Liver (tissue), 9 donors: Measurements from ENCODE around the gene RTF1. TPM values are rescaled to one million over a fixed set of nuclear protein-coding genes. Genes with fewer than 3 reads are reported as not detected.
"Not testable (repeated sequence)": the region's sequence is repeated elsewhere in the genome, so short reads cannot be mapped to it uniquely, and the experiment has no call there.

Source experiments
- DNase-seq: peaks from one replicate; pipeline ENCODE4 v3.0.0-alpha.2; 2017; ENCODE audit warnings: low spot score
- H3K27ac ChIP-seq, 2 donors: one replicate each; pipeline ENCODE4 v1.7.0; 2013; ENCODE audit warnings: inconsistent platforms in 2 of 2, low read length in 2 of 2, control low read depth in 1 of 2, low read depth in 1 of 2, mild to moderate bottlenecking in 1 of 2
- H3K27me3 ChIP-seq, 4 donors: one replicate each; pipeline versions ENCODE4 v1.6.1 to v1.7.0; 2013; ENCODE audit warnings: low read length in 3 of 4, inconsistent platforms in 1 of 4, mild to moderate bottlenecking in 1 of 4, moderate library complexity in 1 of 4; ENCODE audit not compliant: control insufficient read depth in 4 of 4, insufficient read depth in 4 of 4
- H3K36me3 ChIP-seq, 4 donors: one replicate each; pipeline versions ENCODE4 v1.6.1 to v1.7.0; 2013; ENCODE audit warnings: low read length in 3 of 4, mild to moderate bottlenecking in 3 of 4, low read depth in 1 of 4, moderate library complexity in 1 of 4; ENCODE audit not compliant: control insufficient read depth in 4 of 4, insufficient read depth in 3 of 4
- H3K4me1 ChIP-seq, 4 donors: one replicate each; pipeline versions ENCODE4 v1.6.1 to v1.7.0; 2013; ENCODE audit warnings: low read length in 3 of 4, mild to moderate bottlenecking in 3 of 4, moderate library complexity in 1 of 4; ENCODE audit not compliant: control insufficient read depth in 4 of 4, insufficient read depth in 4 of 4
- H3K4me3 ChIP-seq, 3 donors: one replicate each; pipeline versions ENCODE4 v1.6.1 to v1.7.0; 2013; ENCODE audit warnings: low read length in 3 of 3, control low read depth in 1 of 3, low read depth in 1 of 3, mild to moderate bottlenecking in 1 of 3
- H3K9ac ChIP-seq, 2 donors: one replicate each; pipeline ENCODE4 v1.7.0; 2013; ENCODE audit warnings: low read length in 2 of 2, mild to moderate bottlenecking in 2 of 2, moderate library complexity in 2 of 2, control low read depth in 1 of 2, low read depth in 1 of 2
- H3K9me3 ChIP-seq, 4 donors: one replicate each; pipeline versions ENCODE4 v1.6.1 to v1.7.0; 2013; ENCODE audit warnings: low read length in 3 of 4; ENCODE audit not compliant: control insufficient read depth in 4 of 4
- CTCF ChIP-seq: fragments of 150-350 bp; IDR thresholded peaks from 2 replicates; pipeline ENCODE4 v1.5.1; 2017; ENCODE audit warnings: improper control_type of control experiment, low read depth, low read length; ENCODE audit not compliant: missing input control
- EGR1 ChIP-seq, 2 donors: IDR thresholded peaks; 2 replicates each; pipeline ENCODE4 v1.6.1; 2016 to 2018; ENCODE audit warnings: antibody characterized with exemption in 2 of 2, low read depth in 2 of 2
- FOXA1 ChIP-seq: IDR thresholded peaks from 2 replicates; pipeline ENCODE4 v1.6.1; 2016; ENCODE audit warnings: antibody characterized with exemption
- FOXA2 ChIP-seq: IDR thresholded peaks from 2 replicates; pipeline ENCODE4 v1.6.1; 2016; ENCODE audit warnings: antibody characterized with exemption
- GABPA ChIP-seq, 2 donors: IDR thresholded peaks in 1 of 2; conservative IDR thresholded peaks in 1 of 2; 2 replicates each; pipeline ENCODE4 v1.6.1; 2016; ENCODE audit warnings: antibody characterized with exemption in 2 of 2, mild to moderate bottlenecking in 1 of 2, moderate library complexity in 1 of 2
- HNF4A ChIP-seq, 2 donors: conservative IDR thresholded peaks; 2 replicates each; pipeline ENCODE4 v1.6.1; 2016; ENCODE audit warnings: antibody characterized with exemption in 2 of 2, mild to moderate bottlenecking in 2 of 2
- HNF4G ChIP-seq: IDR thresholded peaks from 2 replicates; pipeline ENCODE4 v1.6.1; 2016; ENCODE audit warnings: antibody characterized with exemption
- JUND ChIP-seq, 2 donors: IDR thresholded peaks; 2 replicates each; pipeline ENCODE4 v1.6.1; 2016; ENCODE audit warnings: antibody characterized with exemption in 2 of 2
- NR2F2 ChIP-seq: IDR thresholded peaks from 2 replicates; pipeline ENCODE4 v1.6.1; 2016; ENCODE audit warnings: antibody characterized with exemption
- RAD21 ChIP-seq, 2 donors: IDR thresholded peaks; 2 replicates each; pipeline ENCODE4 v1.6.1; 2016; ENCODE audit warnings: antibody characterized with exemption in 2 of 2, mild to moderate bottlenecking in 2 of 2
- REST ChIP-seq: IDR thresholded peaks from 2 replicates; pipeline ENCODE4 v1.6.1; 2016; ENCODE audit warnings: antibody characterized with exemption, mild to moderate bottlenecking
- SP1 ChIP-seq: IDR thresholded peaks from 2 replicates; pipeline ENCODE4 v1.6.1; 2018; ENCODE audit warnings: antibody characterized with exemption, mild to moderate bottlenecking
- TAF1 ChIP-seq: conservative IDR thresholded peaks from 2 replicates; pipeline ENCODE4 v1.6.1; 2016; ENCODE audit warnings: antibody characterized with exemption, mild to moderate bottlenecking
- YY1 ChIP-seq: IDR thresholded peaks from 2 replicates; pipeline ENCODE4 v1.6.1; 2016; ENCODE audit warnings: antibody characterized with exemption, mild to moderate bottlenecking
- WGBS: extraction: QIAGEN DNeasy Blood & Tissue Kit; methylation state at CpG from one replicate; pipeline ENCODE4 v1.1.7; 2013; 5-methylcytosine and 5-hydroxymethylcytosine counted together
- polyA plus RNA-seq, 2 donors: library from polyadenylated mRNA; stranded (reverse) in 1 of 2; unstranded in 1 of 2; fragments of 200-250 nt in 1 of 2; fragments of >200 nt in 1 of 2; fragmentation: Nextera tagmentation in 1 of 2; extraction: Ambion mirVana in 1 of 2; gene quantifications; one replicate each; pipeline versions ENCODE4 v1.2.1 to v1.2.3, GENCODE V29; 2013 to 2015
- total RNA-seq, 2 donors: library from RNA; depleted of rRNA; stranded (reverse); fragments of >200 nt; gene quantifications; one replicate each; pipeline ENCODE4 v1.2.3, GENCODE V29; 2014
- TF ChIP-seq, protein P1 (sequence below): IDR thresholded peaks from 2 replicates; pipeline ENCODE4 v1.6.1; 2016; ENCODE audit warnings: antibody characterized with exemption
- TF ChIP-seq, protein P2 (sequence below): IDR thresholded peaks from 2 replicates; pipeline ENCODE4 v1.6.1; 2016; ENCODE audit warnings: antibody characterized with exemption
- donor health status: healthy.
- donor health status: healthy.
- donor health status: healthy.
- donor health status: healthy.
- donor health status: healthy.

Gene RTF1
- total and polyA plus RNA-seq, 4 donors = 8.3 to 37.7 (median 12.1) TPM

GRCh38 chr15:41423979-41424659 lies 7.2 kb downstream of the RTF1 start (continued):
- TF ChIP-seq, protein P1, sequence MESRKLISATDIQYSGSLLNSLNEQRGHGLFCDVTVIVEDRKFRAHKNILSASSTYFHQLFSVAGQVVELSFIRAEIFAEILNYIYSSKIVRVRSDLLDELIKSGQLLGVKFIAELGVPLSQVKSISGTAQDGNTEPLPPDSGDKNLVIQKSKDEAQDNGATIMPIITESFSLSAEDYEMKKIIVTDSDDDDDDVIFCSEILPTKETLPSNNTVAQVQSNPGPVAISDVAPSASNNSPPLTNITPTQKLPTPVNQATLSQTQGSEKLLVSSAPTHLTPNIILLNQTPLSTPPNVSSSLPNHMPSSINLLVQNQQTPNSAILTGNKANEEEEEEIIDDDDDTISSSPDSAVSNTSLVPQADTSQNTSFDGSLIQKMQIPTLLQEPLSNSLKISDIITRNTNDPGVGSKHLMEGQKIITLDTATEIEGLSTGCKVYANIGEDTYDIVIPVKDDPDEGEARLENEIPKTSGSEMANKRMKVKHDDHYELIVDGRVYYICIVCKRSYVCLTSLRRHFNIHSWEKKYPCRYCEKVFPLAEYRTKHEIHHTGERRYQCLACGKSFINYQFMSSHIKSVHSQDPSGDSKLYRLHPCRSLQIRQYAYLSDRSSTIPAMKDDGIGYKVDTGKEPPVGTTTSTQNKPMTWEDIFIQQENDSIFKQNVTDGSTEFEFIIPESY = no peak
- TF ChIP-seq HNF4A (conservative IDR thresholded peaks at IDR 0.05) = no peak
- no peak for TF ChIP-seq GABPA (IDR thresholded peaks at IDR 0.05 in 1 of 2, conservative IDR thresholded peaks at IDR 0.05 in 1 of 2)
- TF ChIP-seq SP1 = no peak

DNA sequence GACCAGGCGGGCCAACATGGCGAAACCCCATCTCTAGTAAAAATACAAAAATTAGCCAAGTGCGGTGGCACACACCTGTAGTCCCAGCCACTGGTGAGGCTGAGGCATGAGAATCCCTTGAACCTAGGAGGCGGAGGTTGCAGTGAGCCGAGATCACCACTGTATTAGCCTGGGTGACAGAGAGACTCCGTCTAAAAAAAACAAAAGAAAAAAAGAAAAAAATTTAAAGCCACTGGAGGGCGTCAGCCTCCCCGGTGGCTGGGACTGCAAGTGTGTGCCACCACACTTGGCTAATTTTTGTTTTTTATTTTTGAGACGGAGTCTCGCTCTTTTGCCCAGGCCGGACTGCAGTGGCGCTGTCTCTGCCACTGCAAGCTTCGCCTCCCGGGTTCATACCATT lies 7.9 kb downstream of the RTF1 start:
- no peak overlapping the region for H3K9ac ChIP-seq
- DNase-seq = no peak
- 95% methylated on average over 14 of the region's 14 CpGs for WGBS
- H3K4me1 ChIP-seq = peaks cover 0 to 6% (median 3%) of the 10 kb centered on the region in 4 donors
- no peak overlapping the region for H3K27ac ChIP-seq
- TF ChIP-seq TAF1 (no peak), HNF4G (no peak), FOXA2 (no peak), JUND (IDR thresholded peaks at IDR 0.05) (no peak), REST (no peak), CTCF (no peak), FOXA1 (no peak), EGR1 (IDR thresholded peaks at IDR 0.05; ENCODE audit: low read depth in 2 of 2) (no peak), GABPA (IDR thresholded peaks at IDR 0.05 in 1 of 2, conservative IDR thresholded peaks at IDR 0.05 in 1 of 2) (no peak), HNF4A (conservative IDR thresholded peaks at IDR 0.05) (no peak), SP1 (no peak), NR2F2 (no peak), RAD21 (IDR thresholded peaks at IDR 0.05) (no peak), YY1 (no peak)
- TF ChIP-seq, protein P1 = no peak
- TF ChIP-seq, protein P2, sequence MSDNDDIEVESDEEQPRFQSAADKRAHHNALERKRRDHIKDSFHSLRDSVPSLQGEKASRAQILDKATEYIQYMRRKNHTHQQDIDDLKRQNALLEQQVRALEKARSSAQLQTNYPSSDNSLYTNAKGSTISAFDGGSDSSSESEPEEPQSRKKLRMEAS = no peak
- H3K36me3 ChIP-seq = no peaks in the 10 kb centered on the region
- no peaks in the 10 kb centered on the region for H3K9me3 ChIP-seq
- H3K4me3 ChIP-seq = no peak overlapping the region
- no peaks in the 10 kb centered on the region for H3K27me3 ChIP-seq

DNA sequence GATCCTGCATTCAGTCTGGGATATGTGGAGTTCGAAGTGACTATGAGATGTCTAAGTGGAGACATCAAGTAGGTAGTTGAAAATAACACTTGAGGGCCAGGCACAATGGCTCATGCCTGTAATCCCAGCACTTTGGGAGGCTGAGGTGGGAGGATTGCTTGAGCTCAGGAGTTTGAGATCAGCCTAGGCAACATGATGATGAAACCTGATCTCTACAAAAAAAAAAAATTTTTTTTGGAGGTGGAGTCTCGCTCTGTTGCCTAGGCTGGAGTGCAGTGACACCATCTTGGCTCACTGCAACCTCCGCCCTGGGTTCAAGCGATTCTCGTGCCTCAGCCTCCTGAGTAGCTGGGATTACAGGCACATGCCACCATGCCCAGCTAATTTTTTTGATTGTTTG lies 9.0 kb downstream of the RTF1 start:
- H3K27ac ChIP-seq, H3K27me3 ChIP-seq, H3K9ac ChIP-seq, H3K9me3 ChIP-seq, H3K36me3 ChIP-seq, DNase-seq, H3K4me3 ChIP-seq, H3K4me1 ChIP-seq: not testable (repeated sequence)
- 96% methylated on average over 5 of the region's 5 CpGs for WGBS
